Measurements from ENCODE around the gene HCRT. TPM values are rescaled to one million over a fixed set of nuclear protein-coding genes. Genes with fewer than 3 reads are reported as not detected.

HCRT gene
- total RNA-seq, 2 experiments from 2014 or later = not detected

GRCh38 chr17:42201458-42201772 is 16.2 kb upstream of the HCRT start:
- Histone ChIP-seq H3K36me3 (ENCODE audit: insufficient read depth, low read length) (peaks cover 55% of the 10 kb centered on the region), H3K27ac (ENCODE audit: low read depth in 1 of 2, low read length in 2 of 2) (no peak overlapping the region), H3K4me3 (ENCODE audit: low read length) (no peak overlapping the region), H3K4me1 (ENCODE audit: insufficient read depth, low read length) (no peaks in the 10 kb centered on the region), H3K27me3 (ENCODE audit: control insufficient read depth in 1 of 2, insufficient read depth in 2 of 2, low read length in 2 of 2) (no peaks in the 10 kb centered on the region), H3K9me3 (ENCODE audit: control insufficient read depth in 1 of 2, insufficient read depth in 1 of 2, low read length in 2 of 2) (no peaks in the 10 kb centered on the region)
- Mint-ChIP-seq H3K27ac (peak overlapping the region; percentile 30), H3K4me1 (ENCODE audit: low read depth) (no peaks in the 10 kb centered on the region), H3K4me3 (no peak overlapping the region), H3K36me3 (ENCODE audit: low read depth) (peaks cover 67% of the 10 kb centered on the region), H3K27me3 (no peaks in the 10 kb centered on the region), H3K9me3 (no peaks in the 10 kb centered on the region)
- POLR2A ChIA-PET = no interaction called here
- intact Hi-C loops (cut with DNase I, micrococcal nuclease) = no loop called here
- DNase-seq = no peak
- no peak for TF ChIP-seq CTCF (IDR thresholded peaks at IDR 0.05)
- no peak for ATAC-seq (ENCODE audit: poor library complexity)
- CTCF ChIA-PET = no interaction called here

- POLR2A ChIA-PET = no interaction called here
- H3K36me3 Mint-ChIP-seq (ENCODE audit: low read depth) = peaks cover 61% of the 10 kb centered on the region
- peaks cover 51% of the 10 kb centered on the region for H3K36me3 ChIP-seq (ENCODE audit: insufficient read depth, low read length)
- H3K27ac Mint-ChIP-seq = peak overlapping the region; percentile 30
- H3K9me3 ChIP-seq (ENCODE audit: control insufficient read depth in 1 of 2, insufficient read depth in 1 of 2, low read length in 2 of 2) = no peaks in the 10 kb centered on the region
- no peaks in the 10 kb centered on the region for H3K9me3 Mint-ChIP-seq
- H3K4me1 Mint-ChIP-seq (ENCODE audit: low read depth) = no peaks in the 10 kb centered on the region
- no peak overlapping the region for H3K4me3 Mint-ChIP-seq
- ATAC-seq (ENCODE audit: poor library complexity) (no peak), DNase-seq (no peak)
- no peak overlapping the region for H3K4me3 ChIP-seq (ENCODE audit: low read length)
- CTCF ChIA-PET = interaction anchor here (0.8 kb wide), 1 partner anchor 75 kb away, joined by 3 read pairs; no protein-coding TSS in a partner anchor
- no peaks in the 10 kb centered on the region for H3K4me1 ChIP-seq (ENCODE audit: insufficient read depth, low read length)
- no peaks in the 10 kb centered on the region for H3K27me3 Mint-ChIP-seq
- intact Hi-C loops (cut with DNase I, micrococcal nuclease) = no loop called here
- no peaks in the 10 kb centered on the region for H3K27me3 ChIP-seq (ENCODE audit: control insufficient read depth in 1 of 2, insufficient read depth in 2 of 2, low read length in 2 of 2)
- TF ChIP-seq CTCF (IDR thresholded peaks at IDR 0.05) = no peak
- H3K27ac ChIP-seq (ENCODE audit: low read depth in 1 of 2, low read length in 2 of 2) = no peak overlapping the region
Measured at GRCh38 chr17:42200706-42201457, 15.6 kb upstream of the HCRT start.

GRCh38 chr17:42199416-42200011 is 14.3 kb upstream of the HCRT start:
- Mint-ChIP-seq H3K27ac (no peak overlapping the region), H3K9me3 (no peaks in the 10 kb centered on the region), H3K36me3 (ENCODE audit: low read depth) (peaks cover 48% of the 10 kb centered on the region), H3K27me3 (no peaks in the 10 kb centered on the region), H3K4me1 (ENCODE audit: low read depth) (peaks cover 2% of the 10 kb centered on the region), H3K4me3 (no peak overlapping the region)
- intact Hi-C loops (cut with DNase I, micrococcal nuclease) = no loop called here
- CTCF ChIA-PET = interaction anchor here (0.6 kb wide), 1 partner anchor 236 kb away, joined by 3 read pairs; no protein-coding TSS in a partner anchor
- Histone ChIP-seq H3K27ac (ENCODE audit: low read depth in 1 of 2, low read length in 2 of 2) (no peak overlapping the region), H3K36me3 (ENCODE audit: insufficient read depth, low read length) (peaks cover 39% of the 10 kb centered on the region), H3K4me3 (ENCODE audit: low read length) (no peak overlapping the region), H3K4me1 (ENCODE audit: insufficient read depth, low read length) (peaks cover 4% of the 10 kb centered on the region), H3K9me3 (ENCODE audit: control insufficient read depth in 1 of 2, insufficient read depth in 1 of 2, low read length in 2 of 2) (no peaks in the 10 kb centered on the region), H3K27me3 (ENCODE audit: control insufficient read depth in 1 of 2, insufficient read depth in 2 of 2, low read length in 2 of 2) (no peaks in the 10 kb centered on the region)
- POLR2A ChIA-PET = interaction anchor here (0.7 kb wide), 1 partner anchor 80 kb away, joined by 3 read pairs; no protein-coding TSS in a partner anchor
- DNase-seq (no peak), ATAC-seq (ENCODE audit: poor library complexity) (no peak)
- TF ChIP-seq CTCF (IDR thresholded peaks at IDR 0.05) = no peak

All from CD4-positive, alpha-beta T cell (primary cell).